Panc1 (cell line): ENCODE data around the gene ZNF521.

ENCODE experiments used
- POLR2AphosphoS5 ChIP-seq: IDR thresholded peaks from 2 replicates; pipeline ENCODE4 v1.6.1; 2012; ENCODE audit warnings: mild to moderate bottlenecking, low read depth, low read length, moderate library complexity
- TF ChIP-seq, protein P1 (sequence below): fragments of 450-650 bp; IDR thresholded peaks from 2 replicates; pipeline ENCODE4 v1.5.1; 2017; ENCODE audit warnings: mild to moderate bottlenecking

DNA sequence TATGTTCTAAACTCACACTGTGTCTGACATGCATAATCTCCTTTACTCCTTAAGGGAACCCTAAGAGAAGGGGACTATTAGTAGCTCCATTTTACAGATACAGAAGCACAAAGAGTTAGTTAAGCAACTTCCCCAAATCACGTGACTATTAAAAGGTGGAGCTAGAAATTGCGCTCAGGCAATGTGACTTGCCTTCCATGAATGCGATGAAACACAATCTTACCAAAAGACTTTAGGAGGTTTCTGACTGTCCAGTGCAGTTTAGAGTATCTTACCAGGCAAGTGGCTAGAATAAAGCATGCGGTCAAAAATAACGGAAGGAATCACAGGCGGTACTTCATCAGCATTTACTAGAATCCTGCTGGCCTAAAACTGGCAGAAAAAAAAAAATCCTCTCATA is 70.4 kb downstream of the ZNF521 start:
- TF ChIP-seq, protein P1, sequence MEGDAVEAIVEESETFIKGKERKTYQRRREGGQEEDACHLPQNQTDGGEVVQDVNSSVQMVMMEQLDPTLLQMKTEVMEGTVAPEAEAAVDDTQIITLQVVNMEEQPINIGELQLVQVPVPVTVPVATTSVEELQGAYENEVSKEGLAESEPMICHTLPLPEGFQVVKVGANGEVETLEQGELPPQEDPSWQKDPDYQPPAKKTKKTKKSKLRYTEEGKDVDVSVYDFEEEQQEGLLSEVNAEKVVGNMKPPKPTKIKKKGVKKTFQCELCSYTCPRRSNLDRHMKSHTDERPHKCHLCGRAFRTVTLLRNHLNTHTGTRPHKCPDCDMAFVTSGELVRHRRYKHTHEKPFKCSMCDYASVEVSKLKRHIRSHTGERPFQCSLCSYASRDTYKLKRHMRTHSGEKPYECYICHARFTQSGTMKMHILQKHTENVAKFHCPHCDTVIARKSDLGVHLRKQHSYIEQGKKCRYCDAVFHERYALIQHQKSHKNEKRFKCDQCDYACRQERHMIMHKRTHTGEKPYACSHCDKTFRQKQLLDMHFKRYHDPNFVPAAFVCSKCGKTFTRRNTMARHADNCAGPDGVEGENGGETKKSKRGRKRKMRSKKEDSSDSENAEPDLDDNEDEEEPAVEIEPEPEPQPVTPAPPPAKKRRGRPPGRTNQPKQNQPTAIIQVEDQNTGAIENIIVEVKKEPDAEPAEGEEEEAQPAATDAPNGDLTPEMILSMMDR: no peak
- TF ChIP-seq POLR2AphosphoS5: no peak
